H9 (cell line): Measurements from ENCODE around the gene GNGT2. TPM values are rescaled to one million over a fixed set of nuclear protein-coding genes. Genes with fewer than 3 reads are reported as not detected.

Source experiments
- DNase-seq: peaks from one replicate; pipeline ENCODE4 v3.0.0-alpha.2; 2017
- H2AFZ ChIP-seq: one replicate; pipeline ENCODE4 v1.6.1; 2013; ENCODE audit warnings: mild to moderate bottlenecking, low read length, control low read depth, moderate library complexity
- H2AK5ac ChIP-seq: 2 replicates; pipeline ENCODE4 v1.6.1; 2013; ENCODE audit warnings: low read length, control low read depth, mixed read lengths; ENCODE audit not compliant: insufficient read length
- H2BK120ac ChIP-seq: one replicate; pipeline ENCODE4 v1.6.1; 2013; ENCODE audit warnings: low read depth, mild to moderate bottlenecking, low read length, control low read depth, inconsistent platforms; ENCODE audit not compliant: poor library complexity, severe bottlenecking
- H2BK12ac ChIP-seq: 2 replicates; pipeline ENCODE4 v1.6.1; 2013; ENCODE audit warnings: low read length, control low read depth, mixed read lengths, low read depth; ENCODE audit not compliant: insufficient read length
- H2BK15ac ChIP-seq: 2 replicates; pipeline ENCODE4 v1.6.1; 2013; ENCODE audit warnings: low read depth, low read length, control low read depth
- H2BK20ac ChIP-seq: one replicate; pipeline ENCODE4 v1.6.1; 2013; ENCODE audit warnings: low read depth, mild to moderate bottlenecking, low read length, control low read depth, inconsistent platforms; ENCODE audit not compliant: poor library complexity, severe bottlenecking
- H2BK5ac ChIP-seq: 2 replicates; pipeline ENCODE4 v1.6.1; 2013; ENCODE audit warnings: low read length, control low read depth, mixed read lengths; ENCODE audit not compliant: insufficient read length
- H3K14ac ChIP-seq: 2 replicates; pipeline ENCODE4 v1.6.1; 2013; ENCODE audit warnings: low read length, control low read depth; ENCODE audit not compliant: insufficient read depth
- H3K18ac ChIP-seq: 2 replicates; pipeline ENCODE4 v1.6.1; 2013; ENCODE audit warnings: low read depth, mild to moderate bottlenecking, mixed read lengths, low read length, control low read depth; ENCODE audit not compliant: insufficient read length
- H3K23ac ChIP-seq: 2 replicates; pipeline ENCODE4 v1.6.1; 2013; ENCODE audit warnings: low read length, control low read depth, mixed read lengths, low read depth; ENCODE audit not compliant: insufficient read length
- H3K23me2 ChIP-seq: 2 replicates; pipeline ENCODE4 v1.6.1; 2013; ENCODE audit warnings: low read depth, mild to moderate bottlenecking, mixed read lengths, low read length, control low read depth; ENCODE audit not compliant: insufficient read length, poor library complexity, severe bottlenecking
- H3K27ac ChIP-seq: 2 replicates; pipeline ENCODE4 v1.5.1; 2013; ENCODE audit warnings: low read length, control low read depth, mixed read lengths, low read depth; ENCODE audit not compliant: insufficient read length
- H3K27me3 ChIP-seq: 2 replicates; pipeline ENCODE4 v1.6.1; 2013; ENCODE audit warnings: low read length, control low read depth, inconsistent platforms; ENCODE audit not compliant: insufficient read depth
- H3K4ac ChIP-seq: 2 replicates; pipeline ENCODE4 v1.6.1; 2013; ENCODE audit warnings: low read depth, mild to moderate bottlenecking, control low read depth, inconsistent platforms, low read length, moderate library complexity
- H3K4me1 ChIP-seq: 2 replicates; pipeline ENCODE4 v1.6.1; 2013; ENCODE audit warnings: low read length, control low read depth, inconsistent platforms; ENCODE audit not compliant: insufficient read depth
- H3K4me2 ChIP-seq: 2 replicates; pipeline ENCODE4 v1.6.1; 2013; ENCODE audit warnings: low read length, control low read depth, mixed read lengths; ENCODE audit not compliant: insufficient read length, insufficient read depth
- H3K56ac ChIP-seq: 2 replicates; pipeline ENCODE4 v1.6.1; 2013; ENCODE audit warnings: low read depth, mild to moderate bottlenecking, mixed read lengths, low read length, control low read depth; ENCODE audit not compliant: insufficient read length
- H3K79me1 ChIP-seq: 2 replicates; pipeline ENCODE4 v1.6.1; 2013; ENCODE audit warnings: low read depth, mild to moderate bottlenecking, moderate library complexity, low read length, control low read depth, inconsistent platforms; ENCODE audit not compliant: insufficient read depth, poor library complexity, severe bottlenecking
- H3K79me2 ChIP-seq: 2 replicates; pipeline ENCODE4 v1.6.1; 2013; ENCODE audit warnings: low read length, control low read depth, inconsistent platforms; ENCODE audit not compliant: insufficient read depth
- H3K9ac ChIP-seq: 2 replicates; pipeline ENCODE4 v1.6.1; 2013; ENCODE audit warnings: low read length, control low read depth, mixed read lengths; ENCODE audit not compliant: insufficient read length; ENCODE audit errors: extremely low read depth
- H3K9me3 ChIP-seq: one replicate; pipeline ENCODE4 v1.6.1; 2013; ENCODE audit warnings: low read depth, low read length, inconsistent platforms; ENCODE audit not compliant: control insufficient read depth
- H3T11ph ChIP-seq: one replicate; pipeline ENCODE4 v1.6.1; 2013; ENCODE audit warnings: mild to moderate bottlenecking, low read length, control low read depth, inconsistent platforms
- H4K20me1 ChIP-seq: one replicate; pipeline ENCODE4 v1.6.1; 2013; ENCODE audit not compliant: control insufficient read depth, insufficient read length, insufficient read depth
- H4K5ac ChIP-seq: 2 replicates; pipeline ENCODE4 v1.6.1; 2013; ENCODE audit warnings: low read depth, mild to moderate bottlenecking, mixed read lengths, low read length, control low read depth; ENCODE audit not compliant: insufficient read length
- H4K8ac ChIP-seq: replicated peaks from 2 replicates; pipeline ENCODE4 v1.6.1; 2013; ENCODE audit warnings: low read length, control low read depth, mixed read lengths, low read depth; ENCODE audit not compliant: insufficient read length
- H4K91ac ChIP-seq: 2 replicates; pipeline ENCODE4 v1.6.1; 2013; ENCODE audit warnings: low read depth, mild to moderate bottlenecking, moderate library complexity, mixed read lengths, low read length, control low read depth; ENCODE audit not compliant: insufficient read length
- H3K27ac Mint-ChIP-seq, 3 experiments: 2 replicates in 2 of 3; 3 replicates in 1 of 3; pipeline ENCODE4 v1.8.0; 2020 to 2021; ENCODE audit warnings: mixed read lengths in 3 of 3, mild to moderate bottlenecking in 1 of 3, moderate library complexity in 1 of 3
- H3K27me3 Mint-ChIP-seq: 2 replicates; pipeline ENCODE4 v1.8.0; 2021; ENCODE audit warnings: low read depth, mild to moderate bottlenecking, moderate library complexity, mixed read lengths
- H3K36me3 Mint-ChIP-seq, 3 experiments: 2 replicates in 2 of 3; 3 replicates in 1 of 3; pipeline ENCODE4 v1.8.0; 2020 to 2021; ENCODE audit warnings: low read depth in 3 of 3, mixed read lengths in 3 of 3; ENCODE audit not compliant: insufficient read depth in 1 of 3
- H3K4me1 Mint-ChIP-seq, 2 experiments: 2 replicates each; pipeline ENCODE4 v1.8.0; 2020; ENCODE audit warnings: mixed read lengths in 2 of 2
- H3K4me3 Mint-ChIP-seq, 2 experiments: 2 replicates in 1 of 2; 3 replicates in 1 of 2; pipeline ENCODE4 v1.8.0; 2020 to 2021; ENCODE audit warnings: mild to moderate bottlenecking in 2 of 2, mixed read lengths in 2 of 2, moderate library complexity in 1 of 2
- H3K9me3 Mint-ChIP-seq, 2 experiments: 2 replicates in 1 of 2; 3 replicates in 1 of 2; pipeline ENCODE4 v1.8.0; 2020; ENCODE audit warnings: mild to moderate bottlenecking in 2 of 2, mixed read lengths in 2 of 2, moderate library complexity in 1 of 2
- CTCF ChIP-seq: fragments of 200-600 bp; sonication (generic); conservative IDR thresholded peaks from 3 replicates; pipeline ENCODE4 v1.8.0; 2021; ENCODE audit warnings: antibody characterized with exemption, mild to moderate bottlenecking
- WGBS: extraction: QIAGEN DNeasy Blood & Tissue Kit; methylation state at CpG from one replicate; pipeline ENCODE4 v1.1.7; 2013; ENCODE audit warnings: missing lambda C conversion rate, low lambda C conversion rate, mixed read lengths; ENCODE audit not compliant: insufficient read length; ENCODE audit errors: extremely low coverage; 5-methylcytosine and 5-hydroxymethylcytosine counted together
- total RNA-seq: library from RNA; stranded (reverse); gene quantifications from 2 replicates; pipeline ENCODE4 v1.2.1, GENCODE V29; 2021

The GNGT2 gene
- total RNA-seq, 1 experiment from 2014 or later, result 0.42 TPM

DNA sequence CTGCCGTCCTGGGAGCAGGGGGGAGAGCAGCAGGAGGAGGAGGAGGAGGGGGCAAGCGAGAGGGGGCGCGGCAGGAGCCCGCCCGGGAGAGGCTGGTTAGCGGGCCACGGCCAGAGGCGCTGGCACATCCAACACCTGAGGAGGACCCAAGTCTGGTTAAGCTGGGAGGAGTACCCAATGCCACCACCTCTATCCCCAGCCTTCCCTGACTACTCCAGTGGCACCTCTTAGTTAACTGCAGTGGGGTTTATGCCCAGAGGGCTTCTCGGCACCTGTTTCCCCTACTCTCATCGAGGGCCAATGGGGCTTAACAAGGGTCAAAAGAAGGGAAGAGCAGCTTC is 14.6 kb upstream of the GNGT2 start:
- H3K14ac ChIP-seq, result no peak overlapping the region
- Mint-ChIP-seq H3K27me3 (peaks cover 90% of the 10 kb centered on the region), H3K27ac (no peak overlapping the region), H3K36me3 (no peaks in the 10 kb centered on the region), H3K4me3 (peak overlapping the region; percentile 65 to 82), H3K4me1 (peaks cover 24 to 27% of the 10 kb centered on the region in 2 experiments), H3K9me3 (no peaks in the 10 kb centered on the region)
- no peaks in the 10 kb centered on the region for H3K9me3 ChIP-seq
- no peak overlapping the region for H4K91ac ChIP-seq
- no peak overlapping the region for H3K23ac ChIP-seq
- H3K27ac ChIP-seq, result no peak overlapping the region
- H4K8ac ChIP-seq, result no peak overlapping the region
- peaks cover 17% of the 10 kb centered on the region; the same call in 1 of the 2 replicates for H3K27me3 ChIP-seq
- H2BK120ac ChIP-seq, result no peak overlapping the region
- H3K56ac ChIP-seq, result no peak overlapping the region
- TF ChIP-seq CTCF, result no peak
- no peaks in the 10 kb centered on the region for H4K20me1 ChIP-seq
- no peak overlapping the region for H4K5ac ChIP-seq
- no peaks in the 10 kb centered on the region for H3K4me1 ChIP-seq
- H2BK12ac ChIP-seq, result no peak overlapping the region
- no peak overlapping the region for H2BK20ac ChIP-seq
- no peak overlapping the region for H2BK5ac ChIP-seq
- no peak overlapping the region for H2BK15ac ChIP-seq
- DNase-seq, result no peak
- H3K4ac ChIP-seq, result no peak overlapping the region
- no peak overlapping the region for H3K9ac ChIP-seq
- no CpG with 5 or more reads among the region's 11 CpGs for WGBS
- peak overlapping the region; percentile 62 for H3K4me2 ChIP-seq
- H3K79me2 ChIP-seq, result no peaks in the 10 kb centered on the region
- no peak overlapping the region for H2AK5ac ChIP-seq
- H3T11ph ChIP-seq, result no peak overlapping the region
- no peak overlapping the region for H2AFZ ChIP-seq
- no peak overlapping the region for H3K18ac ChIP-seq
- H3K23me2 ChIP-seq, result peaks cover 8% of the 10 kb centered on the region
- H3K79me1 ChIP-seq, result no peaks in the 10 kb centered on the region
